GM12874 (cell line): Measurements from ENCODE around the gene KRT75.

Experiments
- TF ChIP-seq, protein P1 (sequence below): IDR thresholded peaks from 2 replicates; pipeline ENCODE4 v1.5.1; 2011; ENCODE audit warnings: low read depth, mild to moderate bottlenecking, control low read depth, low read length, moderate library complexity; ENCODE audit not compliant: insufficient read depth

Gene KRT75

DNA sequence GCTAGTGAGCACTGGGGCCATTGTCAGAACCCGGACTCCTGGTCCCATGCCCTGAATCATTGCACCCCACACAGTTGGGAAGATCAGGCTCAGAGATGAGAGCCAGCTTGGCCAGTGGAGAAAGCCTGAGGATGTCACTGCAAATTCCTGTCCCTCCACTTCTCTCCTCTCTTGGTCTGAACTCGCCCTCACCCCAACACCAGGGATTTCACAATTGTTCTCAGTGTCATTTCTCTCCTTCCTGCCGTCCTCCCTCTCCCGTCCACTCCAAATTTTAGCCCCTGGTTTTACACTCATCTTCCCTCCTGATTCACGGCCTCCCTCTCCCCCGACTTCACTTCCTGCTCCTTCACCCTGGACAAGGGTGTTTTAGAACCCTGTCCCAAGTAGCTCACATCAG, 11.1 kb downstream of the KRT75 start:
- TF ChIP-seq, protein P1, sequence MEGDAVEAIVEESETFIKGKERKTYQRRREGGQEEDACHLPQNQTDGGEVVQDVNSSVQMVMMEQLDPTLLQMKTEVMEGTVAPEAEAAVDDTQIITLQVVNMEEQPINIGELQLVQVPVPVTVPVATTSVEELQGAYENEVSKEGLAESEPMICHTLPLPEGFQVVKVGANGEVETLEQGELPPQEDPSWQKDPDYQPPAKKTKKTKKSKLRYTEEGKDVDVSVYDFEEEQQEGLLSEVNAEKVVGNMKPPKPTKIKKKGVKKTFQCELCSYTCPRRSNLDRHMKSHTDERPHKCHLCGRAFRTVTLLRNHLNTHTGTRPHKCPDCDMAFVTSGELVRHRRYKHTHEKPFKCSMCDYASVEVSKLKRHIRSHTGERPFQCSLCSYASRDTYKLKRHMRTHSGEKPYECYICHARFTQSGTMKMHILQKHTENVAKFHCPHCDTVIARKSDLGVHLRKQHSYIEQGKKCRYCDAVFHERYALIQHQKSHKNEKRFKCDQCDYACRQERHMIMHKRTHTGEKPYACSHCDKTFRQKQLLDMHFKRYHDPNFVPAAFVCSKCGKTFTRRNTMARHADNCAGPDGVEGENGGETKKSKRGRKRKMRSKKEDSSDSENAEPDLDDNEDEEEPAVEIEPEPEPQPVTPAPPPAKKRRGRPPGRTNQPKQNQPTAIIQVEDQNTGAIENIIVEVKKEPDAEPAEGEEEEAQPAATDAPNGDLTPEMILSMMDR = no peak

DNA sequence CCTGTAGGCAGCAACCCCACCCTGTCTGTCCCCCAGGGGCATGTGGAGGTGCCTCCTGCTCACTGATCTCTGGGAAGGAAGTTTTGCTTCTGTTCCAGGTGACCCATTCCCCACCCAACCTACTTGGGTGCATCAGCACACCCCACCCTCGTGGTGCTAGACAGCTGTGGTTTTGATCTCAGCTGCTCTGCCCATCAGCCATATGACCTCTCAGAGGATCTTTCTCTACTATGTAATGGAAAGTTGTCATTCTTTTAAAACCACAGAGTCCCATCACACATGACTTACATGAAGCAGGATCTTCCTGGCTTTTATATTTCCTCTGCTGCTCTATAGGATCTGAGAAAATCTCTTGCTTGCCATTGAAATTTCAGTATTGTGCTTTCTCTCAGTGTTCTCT, 14.5 kb downstream of the KRT75 start:
- TF ChIP-seq, protein P1 = no peak

DNA sequence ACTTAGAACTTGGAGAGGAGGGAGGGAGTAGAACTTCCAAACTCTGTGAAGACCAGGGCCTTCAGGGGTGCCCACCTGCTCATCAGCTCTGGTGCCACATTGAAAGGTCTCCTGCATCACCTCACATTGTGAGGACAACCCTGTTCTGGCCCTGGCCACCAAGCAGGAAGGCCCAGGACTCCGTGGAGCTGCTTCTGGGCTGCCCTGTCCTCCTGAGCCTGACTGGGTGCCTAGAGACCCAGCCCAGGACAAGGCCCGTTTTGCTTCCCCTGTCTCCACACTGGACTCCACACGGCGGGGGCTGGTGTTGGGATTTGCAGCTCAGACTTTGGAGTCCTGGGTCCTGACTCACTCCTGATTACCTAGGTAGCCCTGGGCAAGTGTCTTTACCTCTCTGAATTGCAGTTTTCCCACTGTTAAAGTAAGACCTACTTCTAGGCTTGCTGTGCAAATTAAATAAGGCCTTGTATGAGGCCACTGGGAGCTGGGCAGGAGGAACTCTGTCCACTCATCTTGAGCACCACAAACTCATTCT, 15.5 kb downstream of the KRT75 start:
- TF ChIP-seq, protein P1 = no peak

DNA sequence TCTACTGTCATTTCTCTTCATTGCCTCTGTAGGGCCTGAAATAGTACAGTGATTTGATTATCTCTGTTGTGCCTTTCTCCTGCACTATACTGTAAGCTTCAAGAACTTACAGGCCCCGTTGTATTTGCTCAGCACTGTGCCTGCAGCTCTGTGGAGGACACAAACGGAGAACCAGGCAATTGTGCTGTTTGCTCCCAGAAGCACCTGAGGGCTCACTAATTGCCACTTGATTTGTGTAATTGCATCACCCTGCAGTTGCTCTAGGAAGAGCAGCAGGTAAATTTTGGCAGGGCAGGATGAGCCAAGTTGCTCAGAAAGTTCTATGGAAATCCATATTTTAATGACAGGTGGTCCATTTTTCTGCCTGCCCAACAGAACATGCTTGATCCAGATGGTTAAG, 16.4 kb downstream of the KRT75 start:
- TF ChIP-seq, protein P1 = no peak

DNA sequence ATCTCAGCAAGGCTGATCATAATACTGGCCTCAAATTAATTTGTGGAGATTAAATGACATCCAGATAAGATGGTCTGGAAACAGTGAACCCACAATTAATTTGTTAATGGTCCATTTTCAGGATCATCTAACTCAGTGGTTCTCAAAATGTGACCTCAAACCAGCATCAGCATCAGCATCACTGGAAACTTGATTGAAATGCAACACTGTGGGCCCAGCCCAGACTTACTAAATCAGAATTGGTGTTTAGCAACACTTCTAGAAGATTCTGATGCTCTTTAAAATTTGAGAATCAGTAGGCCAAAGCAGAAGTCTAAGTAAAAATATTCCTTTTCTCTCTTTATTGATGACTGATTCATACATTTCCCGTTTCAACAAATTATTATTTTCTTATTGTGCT, 17.4 kb downstream of the KRT75 start:
- TF ChIP-seq, protein P1 = no peak

DNA sequence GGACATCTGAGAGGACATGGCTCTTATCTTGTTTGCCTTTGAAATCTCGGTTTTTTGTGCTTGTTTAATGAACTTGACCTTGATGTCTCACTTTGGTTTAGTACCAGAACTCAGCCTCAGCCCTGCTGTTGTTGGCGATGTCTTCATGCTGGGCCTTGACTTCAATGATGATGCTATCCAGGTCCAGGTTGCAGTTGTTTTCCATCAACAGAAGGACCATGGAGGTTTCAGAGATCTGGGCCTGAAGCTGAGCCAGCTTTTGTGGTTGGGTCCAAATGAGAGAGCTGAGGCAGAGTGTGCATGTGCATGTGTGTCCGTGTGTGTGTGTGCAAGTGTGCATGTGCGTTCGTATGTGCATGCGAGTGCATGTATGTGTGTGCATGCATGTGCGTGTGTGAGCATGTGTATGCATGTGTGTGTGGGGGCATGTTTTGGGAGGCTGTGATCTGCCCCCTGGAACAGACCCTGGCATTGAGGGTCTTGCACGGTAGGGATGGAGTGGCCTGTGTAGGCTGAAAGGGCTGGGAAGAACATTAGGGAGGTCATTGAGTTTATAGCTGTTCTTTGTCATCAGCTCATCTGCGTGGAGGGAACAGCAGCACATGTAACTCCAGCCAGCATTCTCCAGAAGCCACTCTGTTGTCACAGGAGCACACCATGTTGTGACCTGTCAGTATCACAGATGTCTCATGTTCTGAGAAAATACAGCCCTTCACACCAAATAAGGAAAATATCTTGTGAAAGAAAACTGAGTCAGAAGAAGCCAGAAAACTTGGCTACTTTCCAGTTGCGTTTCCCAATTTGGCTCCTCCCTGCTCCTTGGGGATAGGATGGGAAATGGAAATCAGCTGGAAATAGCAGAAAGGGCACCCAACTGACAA, 18.1 kb downstream of the KRT75 start:
- TF ChIP-seq, protein P1 = no peak

DNA sequence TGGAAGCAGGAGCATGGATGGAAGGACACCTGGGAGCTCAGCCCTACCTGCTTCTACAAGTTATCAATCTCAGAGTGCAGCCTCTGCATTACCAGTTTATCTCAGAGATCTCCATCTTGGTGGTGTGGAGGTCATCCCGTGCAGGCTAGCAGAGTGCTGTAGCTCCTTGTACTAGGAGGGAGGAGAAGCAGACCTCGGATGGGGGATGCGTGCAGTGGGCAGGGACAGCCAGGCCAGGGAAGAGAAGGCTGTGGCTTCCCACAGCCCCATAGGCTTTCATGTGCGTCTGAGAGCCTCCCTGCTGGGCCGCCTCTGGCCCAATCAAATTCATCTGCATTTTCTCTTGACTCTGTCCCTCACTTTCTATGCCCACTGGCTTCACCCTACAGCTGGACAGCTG, 19.2 kb downstream of the KRT75 start:
- TF ChIP-seq, protein P1 = no peak
